AG09309 (cell line): ENCODE measurements around the gene RNF11.

Experiments used
- DNase-seq: peaks from one replicate; pipeline ENCODE4 v3.0.0-alpha.2; 2010; ENCODE audit warnings: low read depth
- H3K4me3 ChIP-seq: 2 replicates; pipeline ENCODE4 v1.5.1; 2011; ENCODE audit warnings: mild to moderate bottlenecking, low read depth, low read length, moderate library complexity; ENCODE audit not compliant: control insufficient read depth
- CTCF ChIP-seq: IDR thresholded peaks from 2 replicates; pipeline ENCODE4 v1.5.1; 2011; ENCODE audit warnings: mild to moderate bottlenecking, low read depth, low read length, inconsistent platforms; ENCODE audit not compliant: insufficient read depth, control insufficient read depth; ENCODE audit errors: missing control alignments

Gene RNF11

GRCh38 chr1:51270751-51271150, 34.7 kb downstream of the RNF11 start:
- no peak for DNase-seq
- TF ChIP-seq CTCF = no peak
- H3K4me3 ChIP-seq = no peak overlapping the region

DNA sequence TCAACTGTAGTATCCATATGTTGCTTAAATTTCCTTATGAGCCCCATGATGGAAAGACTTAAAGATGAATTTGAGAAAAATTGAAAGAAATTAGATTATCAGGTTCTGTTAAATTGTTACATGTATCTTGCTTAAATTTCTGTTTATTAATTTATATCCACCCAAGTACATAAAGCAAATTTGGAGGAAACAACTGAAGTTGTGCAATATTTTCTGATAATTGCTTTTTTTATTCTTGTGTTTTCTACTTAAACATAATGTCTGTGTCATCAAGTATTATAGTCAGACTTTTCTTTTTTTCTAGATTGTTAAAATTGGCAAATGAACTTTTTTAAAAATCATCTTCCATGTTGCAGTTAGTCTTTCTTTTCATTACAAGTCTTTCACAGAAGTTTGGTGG, 36.8 kb downstream of the RNF11 start:
- H3K4me3 ChIP-seq = no peak overlapping the region
- no peak for TF ChIP-seq CTCF
- no peak for DNase-seq

DNA sequence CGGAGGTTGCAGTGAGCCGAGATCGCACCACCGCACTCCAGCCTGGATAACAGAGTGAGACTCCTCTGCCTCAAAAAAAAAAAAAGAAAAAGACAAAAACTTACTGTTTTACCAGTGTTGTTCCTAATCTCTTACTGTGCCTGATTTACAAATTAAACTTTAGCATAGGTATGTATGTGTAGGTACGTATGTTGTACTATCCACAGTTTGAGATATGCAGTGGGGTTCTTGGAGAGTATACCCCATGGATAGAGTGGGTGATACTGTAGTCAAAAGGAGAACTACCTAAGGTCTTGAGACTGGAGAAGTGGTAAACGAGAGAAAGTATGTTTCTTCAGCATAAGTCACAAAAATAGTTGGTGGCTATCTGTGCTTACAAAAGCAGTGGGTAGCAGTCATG, 38.6 kb downstream of the RNF11 start:
- no peak for DNase-seq
- TF ChIP-seq CTCF = no peak
- no peak overlapping the region for H3K4me3 ChIP-seq

DNA sequence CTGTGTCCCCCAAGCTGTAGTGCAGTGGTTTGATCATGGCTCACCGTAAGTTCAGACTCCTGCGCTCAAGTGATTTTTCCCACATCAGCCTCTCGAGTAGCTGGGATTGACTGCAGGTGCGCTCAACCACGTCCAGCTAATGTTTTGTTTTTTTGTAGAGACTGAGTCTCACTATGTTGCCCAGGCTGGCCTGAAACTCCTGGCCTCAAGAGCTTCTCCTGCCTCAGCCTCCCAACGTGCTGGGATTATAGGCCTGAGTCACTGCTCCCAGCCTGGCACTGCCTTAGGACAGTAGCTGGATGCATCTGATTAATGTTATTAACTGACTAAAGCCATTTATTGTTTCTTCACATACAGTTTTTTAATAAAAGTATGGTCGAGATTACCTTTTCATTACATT, 40.2 kb downstream of the RNF11 start:
- no peak for TF ChIP-seq CTCF
- no peak for DNase-seq
- no peak overlapping the region for H3K4me3 ChIP-seq

DNA sequence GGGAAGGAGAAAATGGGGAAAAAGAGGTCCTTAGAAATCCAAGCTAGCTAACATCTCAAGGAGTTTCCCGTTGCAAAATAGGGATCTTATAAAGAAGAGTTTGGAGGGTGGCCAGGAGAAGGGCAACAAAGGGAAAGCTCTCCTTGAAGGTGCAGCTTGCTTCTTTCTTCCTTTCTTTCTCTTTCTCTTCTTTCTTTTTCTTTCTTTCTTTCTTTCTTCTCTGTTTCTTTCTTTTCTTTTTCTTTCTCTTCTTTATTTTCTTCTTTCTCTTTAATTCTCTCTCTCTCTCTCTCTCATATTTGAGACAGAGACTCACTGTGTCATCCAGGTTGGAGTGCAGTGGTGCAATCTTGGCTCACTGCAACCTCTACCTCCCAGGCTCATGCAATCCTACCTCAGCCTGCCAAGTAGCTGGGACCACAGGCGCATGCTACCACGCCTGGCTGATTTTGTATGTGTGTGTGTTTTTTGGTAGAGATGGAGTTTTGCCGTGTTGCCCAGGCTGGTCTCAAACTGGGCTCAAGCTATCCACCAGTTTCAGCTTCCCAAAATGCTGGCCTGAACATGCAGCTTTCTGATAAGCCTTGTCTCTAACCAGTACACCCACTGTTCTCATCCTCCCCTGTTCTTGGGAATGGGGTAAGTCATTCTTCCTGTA, 44.4 kb downstream of the RNF11 start:
- no peak for TF ChIP-seq CTCF
- no peak for DNase-seq
- H3K4me3 ChIP-seq = no peak overlapping the region

GRCh38 chr1:51281807-51282206, 45.7 kb downstream of the RNF11 start:
- TF ChIP-seq CTCF = no peak
- no peak overlapping the region for H3K4me3 ChIP-seq
- DNase-seq = no peak

- DNase-seq = no peak
- H3K4me3 ChIP-seq = no peak overlapping the region
- TF ChIP-seq CTCF = no peak
Measured at GRCh38 chr1:51282605-51283004, 46.5 kb downstream of the RNF11 start.
